Measurements from ENCODE around the gene TSEN15.

TSEN15 gene

GRCh38 chr1:184021728-184022127, 29.8 kb upstream of the TSEN15 start:
- no peak for DNase-seq (ENCODE audit: low spot score)

GRCh38 chr1:184022668-184023067, 28.9 kb upstream of the TSEN15 start:
- TF ChIP-seq CTCF (IDR thresholded peaks at IDR 0.05; ENCODE audit: extremely low read depth, missing control alignments) = no peak

More at GRCh38 chr1:184021728-184022127, 29.8 kb upstream of the TSEN15 start:
- no peak for TF ChIP-seq CTCF (IDR thresholded peaks at IDR 0.05; ENCODE audit: extremely low read depth, missing control alignments)

GRCh38 chr1:184023171-184023570, 28.4 kb upstream of the TSEN15 start:
- no peak for DNase-seq (ENCODE audit: low spot score)
- no peak for TF ChIP-seq CTCF (IDR thresholded peaks at IDR 0.05; ENCODE audit: extremely low read depth, missing control alignments)

More at GRCh38 chr1:184022668-184023067, 28.9 kb upstream of the TSEN15 start:
- DNase-seq (ENCODE audit: low spot score) = no peak

- no peak for DNase-seq (ENCODE audit: low spot score)
- TF ChIP-seq CTCF (IDR thresholded peaks at IDR 0.05; ENCODE audit: extremely low read depth, missing control alignments) = no peak
These were observed 26.3 kb upstream of the TSEN15 start for GRCh38 chr1:184025242-184025675.

GRCh38 chr1:184027826-184028695, 23.5 kb upstream of the TSEN15 start:
- no peak for TF ChIP-seq CTCF (IDR thresholded peaks at IDR 0.05; ENCODE audit: extremely low read depth, missing control alignments)

GRCh38 chr1:184028854-184029623, 22.5 kb upstream of the TSEN15 start:
- TF ChIP-seq CTCF (IDR thresholded peaks at IDR 0.05; ENCODE audit: extremely low read depth, missing control alignments) = no peak
- no peak for DNase-seq (ENCODE audit: low spot score)

More at GRCh38 chr1:184027826-184028695, 23.5 kb upstream of the TSEN15 start:
- DNase-seq (ENCODE audit: low spot score) = no peak

Measured in GM20000 (cell line).